SK-N-SH (cell line): ENCODE data around the gene SHKBP1. TPM values are rescaled to one million over a fixed set of nuclear protein-coding genes. Genes with fewer than 3 reads are reported as not detected.

Source experiments
- CTCF ChIA-PET: fragments of 300-600, 350-600 bp; formaldehyde crosslinking; extraction: SDS; loops from one replicate; lab custom pipeline; 2021; lab: Yijun Ruan, JAX
- POLR2A ChIA-PET: fragments of 350-600 bp; sonication (Branson Sonifier 250); formaldehyde crosslinking; extraction: SDS; loops from one replicate; lab custom pipeline; 2020; ENCODE audit warnings: antibody characterized with exemption, inconsistent platforms; lab: Yijun Ruan, JAX
- DNase-seq: peaks from one replicate; pipeline ENCODE4 v3.0.0; 2012
- H2AFZ ChIP-seq: fragments of 200-600 bp; sonication (generic); 2 replicates; pipeline ENCODE4 v1.8.1; 2016; ENCODE audit warnings: antibody characterized with exemption, mild to moderate bottlenecking, low read depth
- H3F3A ChIP-seq: fragments of 200-600 bp; sonication (generic); replicated peaks from 2 replicates; pipeline ENCODE3; 2016; ENCODE audit warnings: antibody characterized with exemption, mild to moderate bottlenecking; ENCODE audit not compliant: insufficient read depth
- H3K27ac ChIP-seq, 2 experiments: fragments of 200-500 bp in 1 of 2; fragments of 200-600 bp in 1 of 2; sonication (Bioruptor generic) in 1 of 2; sonication (generic), shearing (Covaris generic) in 1 of 2; 2 replicates each; pipeline versions ENCODE4 v1.5.1 to v1.6.1; 2014 to 2016; ENCODE audit warnings: low read depth in 2 of 2, inconsistent platforms in 1 of 2, low read length in 1 of 2, mild to moderate bottlenecking in 1 of 2, mixed read lengths in 1 of 2
- H3K27me3 ChIP-seq: fragments of 200-600 bp; sonication (generic), shearing (Covaris generic); 2 replicates; pipeline ENCODE4 v1.6.1; 2016; ENCODE audit warnings: mixed run types; ENCODE audit not compliant: insufficient read depth
- H3K36me3 ChIP-seq, 2 experiments: fragments of 200-500 bp in 1 of 2; fragments of 200-600 bp in 1 of 2; sonication (Bioruptor generic) in 1 of 2; sonication (generic) in 1 of 2; replicated peaks in 1 of 2; 2 replicates each; pipeline versions ENCODE3 to v1.5.1; 2014 to 2016; ENCODE audit warnings: low read length in 1 of 2, mild to moderate bottlenecking in 1 of 2; ENCODE audit not compliant: insufficient read depth in 2 of 2, control insufficient read depth in 1 of 2
- H3K4me1 ChIP-seq, 2 experiments: fragments of 200-500 bp in 1 of 2; fragments of 200-600 bp in 1 of 2; sonication (Bioruptor generic) in 1 of 2; sonication (generic), shearing (Covaris generic) in 1 of 2; 2 replicates each; pipeline versions ENCODE4 v1.5.1 to v1.6.1; 2014 to 2016; ENCODE audit warnings: low read depth in 1 of 2, low read length in 1 of 2, mixed run types in 1 of 2; ENCODE audit not compliant: insufficient read depth in 2 of 2, control insufficient read depth in 1 of 2
- H3K4me2 ChIP-seq: fragments of 200-600 bp; sonication (generic), shearing (Covaris generic); 2 replicates; pipeline ENCODE4 v1.6.1; 2017; ENCODE audit warnings: mixed run types
- H3K4me3 ChIP-seq, 2 experiments: fragments of 200-500 bp in 1 of 2; fragments of 200-600 bp in 1 of 2; sonication (Bioruptor generic) in 1 of 2; sonication (generic), shearing (Covaris generic) in 1 of 2; 2 replicates each; pipeline versions ENCODE4 v1.5.1 to v1.8.1; 2014 to 2016; ENCODE audit warnings: low read depth in 2 of 2, inconsistent platforms in 1 of 2, low read length in 1 of 2, mild to moderate bottlenecking in 1 of 2, mixed read lengths in 1 of 2, moderate library complexity in 1 of 2
- H3K79me2 ChIP-seq: fragments of 200-600 bp; sonication (generic); 2 replicates; pipeline ENCODE4 v1.8.1; 2017; ENCODE audit warnings: mild to moderate bottlenecking; ENCODE audit not compliant: insufficient read depth
- H3K9ac ChIP-seq: fragments of 200-600 bp; sonication (generic); 2 replicates; pipeline ENCODE4 v1.6.1; 2017; ENCODE audit warnings: mixed run types
- H3K9me2 ChIP-seq: fragments of 200-600 bp; sonication (generic); 2 replicates; pipeline ENCODE4 v1.6.1; 2017; ENCODE audit warnings: mixed run types
- H3K9me3 ChIP-seq: fragments of 200-600 bp; sonication (generic); 2 replicates; pipeline ENCODE4 v1.6.1; 2017; ENCODE audit warnings: mixed run types, mild to moderate bottlenecking, moderate library complexity
- H4K20me1 ChIP-seq: fragments of 200-600 bp; sonication (generic); 2 replicates; pipeline ENCODE4 v1.6.1; 2017; ENCODE audit warnings: mild to moderate bottlenecking, mixed run types; ENCODE audit not compliant: insufficient read depth
- ELF1 ChIP-seq: IDR thresholded peaks from 2 replicates; pipeline ENCODE4 v1.4.0; 2012
- FOSL2 ChIP-seq: IDR thresholded peaks from 2 replicates; pipeline ENCODE4 v1.4.0; 2012; ENCODE audit warnings: low read depth, mild to moderate bottlenecking, moderate library complexity, borderline replicate concordance
- FOXM1 ChIP-seq: IDR thresholded peaks from 2 replicates; pipeline ENCODE4 v1.4.0; 2012; ENCODE audit warnings: low read depth, mild to moderate bottlenecking
- MEF2A ChIP-seq: IDR thresholded peaks from 2 replicates; pipeline ENCODE4 v1.4.0; 2012; ENCODE audit warnings: low read depth, borderline replicate concordance
- MXI1 ChIP-seq: IDR thresholded peaks from 2 replicates; pipeline ENCODE4 v1.6.1; 2012; ENCODE audit warnings: mild to moderate bottlenecking, low read depth, low read length, improper control_type of control experiment
- RCOR1 ChIP-seq: fragments of 150-350 bp; IDR thresholded peaks from 2 replicates; pipeline ENCODE4 v1.6.1; 2017; ENCODE audit warnings: antibody characterized with exemption, low read length
- RFX5 ChIP-seq: IDR thresholded peaks from 2 replicates; pipeline ENCODE4 v1.6.1; 2012; ENCODE audit warnings: mild to moderate bottlenecking, improper control_type of control experiment, low read length
- RXRA ChIP-seq: IDR thresholded peaks from 2 replicates; pipeline ENCODE4 v1.4.0; 2012; ENCODE audit warnings: low read depth, mild to moderate bottlenecking, borderline replicate concordance
- SIN3A ChIP-seq: IDR thresholded peaks from 2 replicates; pipeline ENCODE4 v1.6.1; 2012; ENCODE audit warnings: low read depth, mild to moderate bottlenecking, low read length, moderate library complexity, borderline replicate concordance
- SMC3 ChIP-seq: IDR thresholded peaks from 2 replicates; pipeline ENCODE4 v1.6.1; 2012; ENCODE audit warnings: low read depth, low read length, improper control_type of control experiment
- TAF1 ChIP-seq: IDR thresholded peaks from 2 replicates; pipeline ENCODE4 v1.6.1; 2012; ENCODE audit warnings: low read depth, mild to moderate bottlenecking, low read length, moderate library complexity, borderline replicate concordance
- TEAD4 ChIP-seq: IDR thresholded peaks from 2 replicates; pipeline ENCODE4 v1.4.0; 2012; ENCODE audit warnings: mild to moderate bottlenecking, borderline replicate concordance; ENCODE audit not compliant: insufficient read depth
- YY1 ChIP-seq: IDR thresholded peaks from 2 replicates; pipeline ENCODE4 v1.4.0; 2012; ENCODE audit warnings: low read depth, mild to moderate bottlenecking
- WGBS: methylation state at CpG from one replicate; pipeline ENCODE4 v1.1.6; 2017; ENCODE audit warnings: low lambda C conversion rate; 5-methylcytosine and 5-hydroxymethylcytosine counted together
- polyA plus RNA-seq, 3 experiments: library from polyadenylated mRNA; depleted of rRNA; stranded (reverse); fragments of >200 nt; gene quantifications; 2 replicates each; pipeline ENCODE4 v1.2.3, GENCODE V29; 2012
- TF ChIP-seq, protein P1 (sequence below): IDR thresholded peaks from 2 replicates; pipeline ENCODE4 v1.4.0; 2012; ENCODE audit warnings: low read depth, borderline replicate concordance
- TF ChIP-seq, protein P2 (sequence below): fragments of 150-350 bp; IDR thresholded peaks from 2 replicates; pipeline ENCODE4 v1.6.1; 2017; ENCODE audit warnings: antibody characterized with exemption, low read length, low read depth, borderline replicate concordance
- TF ChIP-seq, protein P3 (sequence below): IDR thresholded peaks from 2 replicates; pipeline ENCODE4 v1.4.0; 2012; ENCODE audit warnings: low read depth
- TF ChIP-seq, protein P4 (sequence below): fragments of 200-600 bp; sonication (generic); IDR thresholded peaks from 2 replicates; pipeline ENCODE4 v1.6.1; 2017; ENCODE audit warnings: antibody characterized with exemption, mild to moderate bottlenecking, moderate library complexity
- TF ChIP-seq, protein P5 (sequence below): IDR thresholded peaks from 2 replicates; pipeline ENCODE4; 2012
- TF ChIP-seq, protein P6 (sequence below): IDR thresholded peaks from 2 replicates; pipeline ENCODE4 v1.4.0; 2012; ENCODE audit warnings: low read depth, borderline replicate concordance

The SHKBP1 gene
- polyA plus RNA-seq, 1 of the 3 experiments (the other 2 are of a cell fraction), result 62.7 TPM

DNA sequence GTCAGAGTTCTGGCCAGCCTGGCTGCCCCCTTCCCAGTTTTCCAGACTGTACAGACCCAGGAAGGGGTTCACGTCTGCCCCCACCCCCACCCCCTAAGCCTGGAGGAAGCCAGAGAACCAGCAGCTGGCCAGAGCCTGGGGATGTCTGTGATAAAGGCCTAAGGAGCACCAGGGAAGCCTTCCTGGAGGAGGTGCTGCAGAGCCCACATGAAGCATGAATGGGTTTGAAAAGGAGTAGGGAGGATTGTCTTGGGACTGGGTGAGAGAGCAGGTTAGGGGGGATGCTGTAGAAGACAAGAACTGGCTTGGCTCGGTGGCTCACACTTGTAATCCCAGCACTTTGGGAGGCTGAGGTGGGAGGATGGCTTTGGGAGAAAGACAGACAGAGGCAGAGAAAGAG, 5.8 kb downstream of the SHKBP1 start:
- CTCF ChIA-PET, result interaction anchor here (0.7 kb wide), 1 partner anchor 52 kb away, joined by 3 read pairs; no protein-coding TSS in a partner anchor
- no peaks in the 10 kb centered on the region for H3K27me3 ChIP-seq
- H3K9me3 ChIP-seq, result no peaks in the 10 kb centered on the region
- no peaks in the 10 kb centered on the region for H4K20me1 ChIP-seq
- no peak overlapping the region for H3K4me3 ChIP-seq
- TF ChIP-seq, protein P1, sequence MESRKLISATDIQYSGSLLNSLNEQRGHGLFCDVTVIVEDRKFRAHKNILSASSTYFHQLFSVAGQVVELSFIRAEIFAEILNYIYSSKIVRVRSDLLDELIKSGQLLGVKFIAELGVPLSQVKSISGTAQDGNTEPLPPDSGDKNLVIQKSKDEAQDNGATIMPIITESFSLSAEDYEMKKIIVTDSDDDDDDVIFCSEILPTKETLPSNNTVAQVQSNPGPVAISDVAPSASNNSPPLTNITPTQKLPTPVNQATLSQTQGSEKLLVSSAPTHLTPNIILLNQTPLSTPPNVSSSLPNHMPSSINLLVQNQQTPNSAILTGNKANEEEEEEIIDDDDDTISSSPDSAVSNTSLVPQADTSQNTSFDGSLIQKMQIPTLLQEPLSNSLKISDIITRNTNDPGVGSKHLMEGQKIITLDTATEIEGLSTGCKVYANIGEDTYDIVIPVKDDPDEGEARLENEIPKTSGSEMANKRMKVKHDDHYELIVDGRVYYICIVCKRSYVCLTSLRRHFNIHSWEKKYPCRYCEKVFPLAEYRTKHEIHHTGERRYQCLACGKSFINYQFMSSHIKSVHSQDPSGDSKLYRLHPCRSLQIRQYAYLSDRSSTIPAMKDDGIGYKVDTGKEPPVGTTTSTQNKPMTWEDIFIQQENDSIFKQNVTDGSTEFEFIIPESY, result no peak
- no peak for TF ChIP-seq TAF1
- peaks cover 4 to 5% of the 10 kb centered on the region in 2 experiments; a peak in 2 of 4 replicates for H3K4me1 ChIP-seq
- H3K27ac ChIP-seq, result no peak overlapping the region
- no peak for DNase-seq
- H3K4me2 ChIP-seq, result no peak overlapping the region
- whole genome bisulfite sequencing, result 94% methylated on average over 1 of the region's 2 CpGs
- no peak overlapping the region for H3K9ac ChIP-seq
- POLR2A ChIA-PET, result no interaction called here
- H3K79me2 ChIP-seq, result no peaks in the 10 kb centered on the region
- peaks cover 8% of the 10 kb centered on the region for H3F3A ChIP-seq
- H2AFZ ChIP-seq, result no peak overlapping the region
- no peaks in the 10 kb centered on the region for H3K9me2 ChIP-seq
- H3K36me3 ChIP-seq, result peaks cover 5 to 29% of the 10 kb centered on the region in 2 experiments

DNA sequence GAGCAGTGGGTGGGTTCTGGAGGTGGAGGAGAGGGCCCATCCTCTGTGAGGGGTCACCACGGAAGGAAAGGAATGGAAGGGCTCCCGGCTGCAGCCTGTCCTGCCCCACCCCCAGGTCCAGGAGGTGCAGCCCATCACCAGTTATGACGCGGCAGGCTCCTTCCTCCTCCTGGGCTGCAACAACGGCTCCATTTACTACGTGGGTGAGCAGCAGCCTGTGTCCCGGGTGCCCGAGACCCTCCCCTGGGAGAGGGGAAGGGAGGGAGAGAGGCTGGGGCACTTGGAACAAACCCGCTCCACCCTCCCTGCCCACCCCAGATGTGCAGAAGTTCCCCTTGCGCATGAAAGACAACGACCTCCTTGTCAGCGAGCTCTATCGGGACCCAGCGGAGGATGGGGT, 6.6 kb downstream of the SHKBP1 start:
- TF ChIP-seq RXRA (no peak), MEF2A (no peak), SIN3A (no peak), YY1 (no peak), ELF1 (no peak), TEAD4 (no peak), FOXM1 (no peak), RFX5 (no peak), RCOR1 (no peak), MXI1 (no peak), SMC3 (no peak), FOSL2 (no peak)
- TF ChIP-seq, protein P2, sequence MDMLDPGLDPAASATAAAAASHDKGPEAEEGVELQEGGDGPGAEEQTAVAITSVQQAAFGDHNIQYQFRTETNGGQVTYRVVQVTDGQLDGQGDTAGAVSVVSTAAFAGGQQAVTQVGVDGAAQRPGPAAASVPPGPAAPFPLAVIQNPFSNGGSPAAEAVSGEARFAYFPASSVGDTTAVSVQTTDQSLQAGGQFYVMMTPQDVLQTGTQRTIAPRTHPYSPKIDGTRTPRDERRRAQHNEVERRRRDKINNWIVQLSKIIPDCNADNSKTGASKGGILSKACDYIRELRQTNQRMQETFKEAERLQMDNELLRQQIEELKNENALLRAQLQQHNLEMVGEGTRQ, result no peak
- TF ChIP-seq, protein P3, sequence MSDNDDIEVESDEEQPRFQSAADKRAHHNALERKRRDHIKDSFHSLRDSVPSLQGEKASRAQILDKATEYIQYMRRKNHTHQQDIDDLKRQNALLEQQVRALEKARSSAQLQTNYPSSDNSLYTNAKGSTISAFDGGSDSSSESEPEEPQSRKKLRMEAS, result no peak
- TF ChIP-seq, protein P4, sequence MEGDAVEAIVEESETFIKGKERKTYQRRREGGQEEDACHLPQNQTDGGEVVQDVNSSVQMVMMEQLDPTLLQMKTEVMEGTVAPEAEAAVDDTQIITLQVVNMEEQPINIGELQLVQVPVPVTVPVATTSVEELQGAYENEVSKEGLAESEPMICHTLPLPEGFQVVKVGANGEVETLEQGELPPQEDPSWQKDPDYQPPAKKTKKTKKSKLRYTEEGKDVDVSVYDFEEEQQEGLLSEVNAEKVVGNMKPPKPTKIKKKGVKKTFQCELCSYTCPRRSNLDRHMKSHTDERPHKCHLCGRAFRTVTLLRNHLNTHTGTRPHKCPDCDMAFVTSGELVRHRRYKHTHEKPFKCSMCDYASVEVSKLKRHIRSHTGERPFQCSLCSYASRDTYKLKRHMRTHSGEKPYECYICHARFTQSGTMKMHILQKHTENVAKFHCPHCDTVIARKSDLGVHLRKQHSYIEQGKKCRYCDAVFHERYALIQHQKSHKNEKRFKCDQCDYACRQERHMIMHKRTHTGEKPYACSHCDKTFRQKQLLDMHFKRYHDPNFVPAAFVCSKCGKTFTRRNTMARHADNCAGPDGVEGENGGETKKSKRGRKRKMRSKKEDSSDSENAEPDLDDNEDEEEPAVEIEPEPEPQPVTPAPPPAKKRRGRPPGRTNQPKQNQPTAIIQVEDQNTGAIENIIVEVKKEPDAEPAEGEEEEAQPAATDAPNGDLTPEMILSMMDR, result no peak
- TF ChIP-seq, protein P5, sequence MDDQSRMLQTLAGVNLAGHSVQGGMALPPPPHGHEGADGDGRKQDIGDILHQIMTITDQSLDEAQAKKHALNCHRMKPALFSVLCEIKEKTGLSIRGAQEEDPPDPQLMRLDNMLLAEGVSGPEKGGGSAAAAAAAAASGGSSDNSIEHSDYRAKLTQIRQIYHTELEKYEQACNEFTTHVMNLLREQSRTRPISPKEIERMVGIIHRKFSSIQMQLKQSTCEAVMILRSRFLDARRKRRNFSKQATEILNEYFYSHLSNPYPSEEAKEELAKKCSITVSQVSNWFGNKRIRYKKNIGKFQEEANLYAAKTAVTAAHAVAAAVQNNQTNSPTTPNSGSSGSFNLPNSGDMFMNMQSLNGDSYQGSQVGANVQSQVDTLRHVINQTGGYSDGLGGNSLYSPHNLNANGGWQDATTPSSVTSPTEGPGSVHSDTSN, result no peak
- TF ChIP-seq, protein P6, sequence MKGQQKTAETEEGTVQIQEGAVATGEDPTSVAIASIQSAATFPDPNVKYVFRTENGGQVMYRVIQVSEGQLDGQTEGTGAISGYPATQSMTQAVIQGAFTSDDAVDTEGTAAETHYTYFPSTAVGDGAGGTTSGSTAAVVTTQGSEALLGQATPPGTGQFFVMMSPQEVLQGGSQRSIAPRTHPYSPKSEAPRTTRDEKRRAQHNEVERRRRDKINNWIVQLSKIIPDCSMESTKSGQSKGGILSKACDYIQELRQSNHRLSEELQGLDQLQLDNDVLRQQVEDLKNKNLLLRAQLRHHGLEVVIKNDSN, result no peak
- H3K4me2 ChIP-seq, result no peak overlapping the region
- peaks cover 5 to 31% of the 10 kb centered on the region in 2 experiments for H3K36me3 ChIP-seq
- no peak overlapping the region for H3K27ac ChIP-seq
- no peaks in the 10 kb centered on the region for H3K9me3 ChIP-seq
- no peaks in the 10 kb centered on the region for H3K27me3 ChIP-seq
- no peak for DNase-seq
- no peaks in the 10 kb centered on the region for H3K9me2 ChIP-seq
- H3F3A ChIP-seq, result peaks cover 6% of the 10 kb centered on the region
- CTCF ChIA-PET, result interaction anchor here (1.7 kb wide), 1 partner anchor 11 kb away, joined by 5 read pairs; no protein-coding TSS in a partner anchor
- no peaks in the 10 kb centered on the region for H4K20me1 ChIP-seq
- peaks cover under 1 to 2% of the 10 kb centered on the region in 2 experiments; a peak in 2 of 4 replicates for H3K4me1 ChIP-seq
- no peaks in the 10 kb centered on the region for H3K79me2 ChIP-seq
- 89% methylated on average over 8 of the region's 14 CpGs for WGBS
- no peak overlapping the region for H3K4me3 ChIP-seq
- H2AFZ ChIP-seq, result no peak overlapping the region
- no peak overlapping the region for H3K9ac ChIP-seq
- POLR2A ChIA-PET, result no interaction called here
